ENCODE measurements around the gene SCAMP5. TPM values are rescaled to one million over a fixed set of nuclear protein-coding genes. Genes with fewer than 3 reads are reported as not detected.
A peak's percentile ranks its signal among the peaks of the same experiment; 100 is the strongest.

The SCAMP5 gene
- total RNA-seq, 1 experiment from 2014 or later, result 6.2 TPM

- Histone ChIP-seq H3K79me2 (ENCODE audit: insufficient read depth, low read length) (no peaks in the 10 kb centered on the region), H3K4me2 (ENCODE audit: low read length) (peak overlapping the region; percentile 44), H3K36me3 (ENCODE audit: control insufficient read depth in 1 of 2, insufficient read depth in 2 of 2, low read length in 2 of 2) (no peaks in the 10 kb centered on the region), H3K27ac (ENCODE audit: low read depth, low read length) (no peak overlapping the region), H4K20me1 (ENCODE audit: insufficient read depth) (no peaks in the 10 kb centered on the region), H3K9ac (ENCODE audit: low read length) (no peak overlapping the region), H3K4me3 (replicated peaks in 1 of 2; ENCODE audit: low read depth in 1 of 2, low read length in 2 of 2) (no peak overlapping the region), H3K9me3 (ENCODE audit: control insufficient read depth in 1 of 2, insufficient read depth in 1 of 2, low read depth in 1 of 2, low read length in 2 of 2) (no peaks in the 10 kb centered on the region), H3K27me3 (ENCODE audit: insufficient read depth, low read length) (no peaks in the 10 kb centered on the region), H3K9me2 (ENCODE audit: insufficient read depth) (no peaks in the 10 kb centered on the region), H2AFZ (ENCODE audit: low read depth, low read length, poor library complexity, severe bottlenecking) (no peak overlapping the region), H3K4me1 (ENCODE audit: control insufficient read depth in 1 of 2, insufficient read depth in 2 of 2, low read length in 2 of 2) (peaks cover 14 to 15% of the 10 kb centered on the region in 2 experiments)
- no TSS peak for BruUV-seq (replicated peaks)
- intact Hi-C loops (cut with micrococcal nuclease), result loop anchor here (10.0 kb wide), 1 partner anchor 609 kb away; no protein-coding TSS in a partner anchor
- ChIA-PET RAD21 (ENCODE audit: low non-redundant PET in 1 of 2, low total read pairs in 2 of 2, uncharacterized antibody in 2 of 2, unreplicated experiment in 2 of 2) (no interaction called here), POLR2A (no interaction called here), CTCF (no interaction called here)
- DNase-seq (ENCODE audit: low read depth, low spot score), result no peak
- no peak; the same call in 1 of the 2 replicates for ATAC-seq
- TF ChIP-seq FOSL1 (IDR thresholded peaks at IDR 0.05; ENCODE audit: low read depth) (peak; percentile 44; the same call in 1 of the 2 replicates), SP1 (IDR thresholded peaks at IDR 0.05; ENCODE audit: low read depth) (peak; percentile 34; the same call in 1 of the 2 replicates), JUND (IDR thresholded peaks at IDR 0.05) (0 out of 2 replicates have a peak, but pooled peaks have one; percentile 29)
- TF ChIP-seq, protein P1, sequence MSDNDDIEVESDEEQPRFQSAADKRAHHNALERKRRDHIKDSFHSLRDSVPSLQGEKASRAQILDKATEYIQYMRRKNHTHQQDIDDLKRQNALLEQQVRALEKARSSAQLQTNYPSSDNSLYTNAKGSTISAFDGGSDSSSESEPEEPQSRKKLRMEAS (IDR thresholded peaks at IDR 0.05), result no peak
Observed at GRCh38 chr15:74983725-74984231, 11.6 kb upstream of the SCAMP5 start.

- CTCF ChIA-PET, result interaction anchor here (0.9 to 2.3 kb wide), 9 partner anchors 10 to 219 kb away, joined by 3 to 21 read pairs (median 5); partner anchors contain the start of genes RPP25 and ULK3
- H2AFZ ChIP-seq (ENCODE audit: low read depth, low read length, poor library complexity, severe bottlenecking), result no peak overlapping the region
- BruUV-seq (replicated peaks), result no TSS peak
- H3K4me2 ChIP-seq (ENCODE audit: low read length), result no peak overlapping the region
- no peak overlapping the region for H3K4me3 ChIP-seq (replicated peaks in 1 of 2; ENCODE audit: low read depth in 1 of 2, low read length in 2 of 2)
- no peaks in the 10 kb centered on the region for H3K36me3 ChIP-seq (ENCODE audit: control insufficient read depth in 1 of 2, insufficient read depth in 2 of 2, low read length in 2 of 2)
- POLR2A ChIA-PET, result no interaction called here
- no peaks in the 10 kb centered on the region for H3K9me3 ChIP-seq (ENCODE audit: control insufficient read depth in 1 of 2, insufficient read depth in 1 of 2, low read depth in 1 of 2, low read length in 2 of 2)
- H3K4me1 ChIP-seq (ENCODE audit: control insufficient read depth in 1 of 2, insufficient read depth in 2 of 2, low read length in 2 of 2), result peaks cover 10 to 11% of the 10 kb centered on the region in 2 experiments
- H3K27me3 ChIP-seq (ENCODE audit: insufficient read depth, low read length), result 0 out of 2 replicates have a peak, but pooled peaks cover 4% of the 10 kb centered on the region
- H3K79me2 ChIP-seq (ENCODE audit: insufficient read depth, low read length), result no peaks in the 10 kb centered on the region
- DNase-seq (ENCODE audit: low read depth, low spot score), result peak; percentile 41
- no peaks in the 10 kb centered on the region for H4K20me1 ChIP-seq (ENCODE audit: insufficient read depth)
- peak; percentile 99 for ATAC-seq
- H3K9me2 ChIP-seq (ENCODE audit: insufficient read depth), result no peaks in the 10 kb centered on the region
- no peak overlapping the region for H3K9ac ChIP-seq (ENCODE audit: low read length)
- intact Hi-C loops (cut with micrococcal nuclease), result loop anchor here (1.0 to 10.0 kb wide), 5 partner anchors 36 to 613 kb away; partner anchors contain the start of gene FAM219B
- TF ChIP-seq RAD21 (IDR thresholded peaks at IDR 0.05; ENCODE audit: low read depth) (peak; percentile 89), REST (IDR thresholded peaks at IDR 0.05; ENCODE audit: low read depth) (peak; percentile 89), SIN3A (IDR thresholded peaks at IDR 0.05; ENCODE audit: low read depth) (no peak), YY1 (IDR thresholded peaks at IDR 0.05; ENCODE audit: extremely low read depth, insufficient replicate concordance, low read depth, low read length) (peak; percentile 54), EZH2 (IDR thresholded peaks at IDR 0.05) (no peak)
- TF ChIP-seq, protein P2, sequence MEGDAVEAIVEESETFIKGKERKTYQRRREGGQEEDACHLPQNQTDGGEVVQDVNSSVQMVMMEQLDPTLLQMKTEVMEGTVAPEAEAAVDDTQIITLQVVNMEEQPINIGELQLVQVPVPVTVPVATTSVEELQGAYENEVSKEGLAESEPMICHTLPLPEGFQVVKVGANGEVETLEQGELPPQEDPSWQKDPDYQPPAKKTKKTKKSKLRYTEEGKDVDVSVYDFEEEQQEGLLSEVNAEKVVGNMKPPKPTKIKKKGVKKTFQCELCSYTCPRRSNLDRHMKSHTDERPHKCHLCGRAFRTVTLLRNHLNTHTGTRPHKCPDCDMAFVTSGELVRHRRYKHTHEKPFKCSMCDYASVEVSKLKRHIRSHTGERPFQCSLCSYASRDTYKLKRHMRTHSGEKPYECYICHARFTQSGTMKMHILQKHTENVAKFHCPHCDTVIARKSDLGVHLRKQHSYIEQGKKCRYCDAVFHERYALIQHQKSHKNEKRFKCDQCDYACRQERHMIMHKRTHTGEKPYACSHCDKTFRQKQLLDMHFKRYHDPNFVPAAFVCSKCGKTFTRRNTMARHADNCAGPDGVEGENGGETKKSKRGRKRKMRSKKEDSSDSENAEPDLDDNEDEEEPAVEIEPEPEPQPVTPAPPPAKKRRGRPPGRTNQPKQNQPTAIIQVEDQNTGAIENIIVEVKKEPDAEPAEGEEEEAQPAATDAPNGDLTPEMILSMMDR (IDR thresholded peaks at IDR 0.05 in 2 of 3, conservative IDR thresholded peaks at IDR 0.05 in 1 of 3; ENCODE audit: borderline replicate concordance in 1 of 3, insufficient read depth in 1 of 3, low read depth in 2 of 3, low read length in 2 of 3), result peak; percentile 82 to 88 (median 85)
- RAD21 ChIA-PET (ENCODE audit: low non-redundant PET in 1 of 2, low total read pairs in 2 of 2, uncharacterized antibody in 2 of 2, unreplicated experiment in 2 of 2), result interaction anchor here in 1 of 2 experiments (0.6 to 1.6 kb wide), 4 partner anchors 31 to 319 kb away, joined by 3 to 5 read pairs (median 4); partner anchors contain the start of gene RPP25
- H3K27ac ChIP-seq (ENCODE audit: low read depth, low read length), result no peak overlapping the region
Observed at GRCh38 chr15:74988007-74988800, 7.2 kb upstream of the SCAMP5 start.
